B cell (primary cell): ENCODE measurements around the gene NTM. TPM values are rescaled to one million over a fixed set of nuclear protein-coding genes. Genes with fewer than 3 reads are reported as not detected.

Source experiments
- ATAC-seq: fragments of 200-7000 bp; cut with Tn5 transposase; one replicate; pipeline ENCODE4 v1.10.0; 2021; ENCODE audit warnings: low read depth, mild to moderate bottlenecking, moderate number of reproducible peaks, moderate library complexity
- CTCF ChIA-PET: fragments of 350-600 bp; sonication (Branson Sonifier 250); formaldehyde crosslinking; loops from one replicate; lab custom pipeline; 2021; ENCODE audit warnings: antibody characterized with exemption, inconsistent platforms; lab: Charles Lee
- POLR2A ChIA-PET: fragments of 350-600 bp; sonication (Branson Sonifier 250); formaldehyde crosslinking; loops from one replicate; lab custom pipeline; 2021; ENCODE audit warnings: antibody characterized with exemption; lab: Charles Lee
- DNase-seq: peaks from one replicate; pipeline ENCODE4 v3.0.0; 2013
- H2AFZ ChIP-seq: 2 replicates; pipeline ENCODE4 v1.6.1; 2012; ENCODE audit warnings: mild to moderate bottlenecking, low read depth, low read length; ENCODE audit not compliant: insufficient read depth, poor library complexity, severe bottlenecking
- H3K27ac ChIP-seq, 2 donors: 1 replicate in 1 of 2; 2 replicates in 1 of 2; pipeline ENCODE4 v1.5.1; 2012 to 2013; ENCODE audit warnings: low read length in 2 of 2, mild to moderate bottlenecking in 2 of 2, moderate library complexity in 1 of 2
- H3K27me3 ChIP-seq, 4 experiments: fragments of 200-600 bp in 1 of 4; sonication (generic) in 1 of 4; replicated peaks in 1 of 4; 1 replicate in 2 of 4; 2 replicates in 2 of 4; pipeline versions ENCODE4 v1.6.1 to v1.7.0; 2013 to 2016; ENCODE audit warnings: low read length in 3 of 4, mild to moderate bottlenecking in 2 of 4, mixed read lengths in 1 of 4, moderate library complexity in 1 of 4; ENCODE audit not compliant: insufficient read depth in 4 of 4, control insufficient read depth in 3 of 4; ENCODE audit errors: control extremely low read depth in 1 of 4
- H3K36me3 ChIP-seq, 2 experiments: replicated peaks in 1 of 2; 1 replicate in 1 of 2; 2 replicates in 1 of 2; pipeline versions ENCODE4 v1.6.1 to v1.7.1; 2013; ENCODE audit warnings: low read length in 1 of 2; ENCODE audit not compliant: insufficient read depth in 2 of 2, control insufficient read depth in 1 of 2; ENCODE audit errors: control extremely low read depth in 1 of 2, extremely low read depth in 1 of 2
- H3K4me1 ChIP-seq, 2 donors: fragments of 200-600 bp in 1 of 2; sonication (generic) in 1 of 2; 1 replicate in 1 of 2; 2 replicates in 1 of 2; pipeline versions ENCODE4 v1.5.1 to v1.6.1; 2013 to 2017; ENCODE audit warnings: low read length in 2 of 2; ENCODE audit not compliant: control insufficient read depth in 2 of 2, insufficient read depth in 2 of 2
- H3K4me2 ChIP-seq: replicated peaks from 2 replicates; pipeline ENCODE3; 2012; ENCODE audit warnings: mild to moderate bottlenecking, low read depth, low read length; ENCODE audit not compliant: poor library complexity, severe bottlenecking
- H3K4me3 ChIP-seq, 5 experiments: fragments of 200-600 bp in 1 of 5; sonication (generic) in 1 of 5; 1 replicate in 3 of 5; 2 replicates in 2 of 5; pipeline versions ENCODE4 v1.5.1 to v1.7.0; 2011 to 2016; ENCODE audit warnings: low read length in 4 of 5, mild to moderate bottlenecking in 4 of 5, low read depth in 2 of 5, control low read depth in 1 of 5, moderate library complexity in 1 of 5; ENCODE audit not compliant: insufficient read depth in 1 of 5; ENCODE audit errors: control extremely low read depth in 1 of 5, extremely low read depth in 1 of 5
- H3K79me2 ChIP-seq: fragments of 200-600 bp; sonication (generic); one replicate; pipeline ENCODE4 v1.6.0; 2016; ENCODE audit warnings: low read length; ENCODE audit not compliant: control insufficient read depth, insufficient read depth
- H3K9ac ChIP-seq: fragments of 200-600 bp; sonication (generic); 2 replicates; pipeline ENCODE4 v1.6.1; 2017; ENCODE audit warnings: mild to moderate bottlenecking, low read length, moderate library complexity
- H3K9me3 ChIP-seq, 3 donors: one replicate each; pipeline versions ENCODE4 v1.6.1 to v1.7.1; 2013; ENCODE audit warnings: low read length in 2 of 3; ENCODE audit not compliant: control insufficient read depth in 2 of 3, insufficient read depth in 1 of 3; ENCODE audit errors: control extremely low read depth in 1 of 3
- H4K20me1 ChIP-seq: 2 replicates; pipeline ENCODE4 v1.6.0; 2012; ENCODE audit warnings: mild to moderate bottlenecking, low read length; ENCODE audit not compliant: insufficient read depth, control insufficient read depth, poor library complexity, severe bottlenecking
- H3K27ac Mint-ChIP-seq: one replicate; pipeline ENCODE4 v1.8.0; 2021; ENCODE audit warnings: mixed read lengths
- H3K27me3 Mint-ChIP-seq: one replicate; pipeline ENCODE4 v1.8.0; 2021; ENCODE audit warnings: mixed read lengths
- H3K4me1 Mint-ChIP-seq: one replicate; pipeline ENCODE4 v1.8.0; 2021; ENCODE audit warnings: mixed read lengths
- H3K4me3 Mint-ChIP-seq: one replicate; pipeline ENCODE4 v1.8.0; 2021; ENCODE audit warnings: mixed read lengths
- H3K9me3 Mint-ChIP-seq: one replicate; pipeline ENCODE4 v1.8.0; 2022; ENCODE audit warnings: mixed read lengths; ENCODE audit not compliant: insufficient read depth
- EZH2 ChIP-seq: IDR thresholded peaks from 2 replicates; pipeline ENCODE4 v1.6.1; 2012; ENCODE audit warnings: borderline replicate concordance, low read depth, mild to moderate bottlenecking, moderate library complexity, low read length; ENCODE audit not compliant: insufficient read depth, poor library complexity, severe bottlenecking
- WGBS: methylation state at CpG from one replicate; pipeline ENCODE4 v1.1.5; 2013; ENCODE audit warnings: missing lambda C conversion rate; ENCODE audit not compliant: insufficient coverage; 5-methylcytosine and 5-hydroxymethylcytosine counted together
- intact Hi-C: fragments of 100-400 bp; cut with micrococcal nuclease; formaldehyde crosslinking; loops from one replicate; pipeline ENCODE4 v1.10.0; 2022
- polyA plus RNA-seq: library from polyadenylated mRNA; depleted of rRNA; stranded (reverse); fragments of >200 nt; gene quantifications from 2 replicates; pipeline ENCODE4 v1.2.3, GENCODE V29; 2012
- total RNA-seq, 2 donors: library from RNA; stranded (reverse); fragments of 120-200 nt in 1 of 2; gene quantifications; 1 replicate in 1 of 2; 2 replicates in 1 of 2; pipeline versions ENCODE4 v1.2.3 to v1.2.4, GENCODE V29; 2013 to 2022
- TF ChIP-seq, protein P1 (sequence below): fragments of 200-600 bp; IDR thresholded peaks from one replicate; pipeline ENCODE4 v1.8.0; 2022; ENCODE audit warnings: antibody characterized with exemption, mild to moderate bottlenecking

Gene NTM
- total and polyA plus RNA-seq, 2 donors (not counting 1 experiment from before 2014, with no cell fraction given): not detected

- Mint-ChIP-seq H3K27ac (no peak overlapping the region), H3K4me1 (no peaks in the 10 kb centered on the region), H3K4me3 (no peak overlapping the region), H3K27me3 (no peaks in the 10 kb centered on the region), H3K9me3 (no peaks in the 10 kb centered on the region)
- TF ChIP-seq, protein P1, sequence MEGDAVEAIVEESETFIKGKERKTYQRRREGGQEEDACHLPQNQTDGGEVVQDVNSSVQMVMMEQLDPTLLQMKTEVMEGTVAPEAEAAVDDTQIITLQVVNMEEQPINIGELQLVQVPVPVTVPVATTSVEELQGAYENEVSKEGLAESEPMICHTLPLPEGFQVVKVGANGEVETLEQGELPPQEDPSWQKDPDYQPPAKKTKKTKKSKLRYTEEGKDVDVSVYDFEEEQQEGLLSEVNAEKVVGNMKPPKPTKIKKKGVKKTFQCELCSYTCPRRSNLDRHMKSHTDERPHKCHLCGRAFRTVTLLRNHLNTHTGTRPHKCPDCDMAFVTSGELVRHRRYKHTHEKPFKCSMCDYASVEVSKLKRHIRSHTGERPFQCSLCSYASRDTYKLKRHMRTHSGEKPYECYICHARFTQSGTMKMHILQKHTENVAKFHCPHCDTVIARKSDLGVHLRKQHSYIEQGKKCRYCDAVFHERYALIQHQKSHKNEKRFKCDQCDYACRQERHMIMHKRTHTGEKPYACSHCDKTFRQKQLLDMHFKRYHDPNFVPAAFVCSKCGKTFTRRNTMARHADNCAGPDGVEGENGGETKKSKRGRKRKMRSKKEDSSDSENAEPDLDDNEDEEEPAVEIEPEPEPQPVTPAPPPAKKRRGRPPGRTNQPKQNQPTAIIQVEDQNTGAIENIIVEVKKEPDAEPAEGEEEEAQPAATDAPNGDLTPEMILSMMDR: no peak
- TF ChIP-seq EZH2: no peak
- H3K79me2 ChIP-seq: no peaks in the 10 kb centered on the region
- DNase-seq: no peak
- ChIA-PET POLR2A (no interaction called here), CTCF (no interaction called here)
- H3K9ac ChIP-seq: no peak overlapping the region
- H3K27ac ChIP-seq: no peak overlapping the region
- H3K27me3 ChIP-seq: no peaks in the 10 kb centered on the region
- 93% methylated on average over 2 of the region's 3 CpGs for WGBS
- H3K36me3 ChIP-seq: no peaks in the 10 kb centered on the region
- H3K4me1 ChIP-seq: no peaks in the 10 kb centered on the region
- peaks cover 0 to 3% (median 0%) of the 10 kb centered on the region in 3 donors for H3K9me3 ChIP-seq
- no peak overlapping the region for H3K4me2 ChIP-seq
- no peak for ATAC-seq
- no peak overlapping the region for H2AFZ ChIP-seq
- H3K4me3 ChIP-seq: no peak overlapping the region
- intact Hi-C loops: no loop called here
- H4K20me1 ChIP-seq: no peaks in the 10 kb centered on the region
These were observed 656.3 kb downstream of the NTM start for GRCh38 chr11:132026746-132027145.

DNA sequence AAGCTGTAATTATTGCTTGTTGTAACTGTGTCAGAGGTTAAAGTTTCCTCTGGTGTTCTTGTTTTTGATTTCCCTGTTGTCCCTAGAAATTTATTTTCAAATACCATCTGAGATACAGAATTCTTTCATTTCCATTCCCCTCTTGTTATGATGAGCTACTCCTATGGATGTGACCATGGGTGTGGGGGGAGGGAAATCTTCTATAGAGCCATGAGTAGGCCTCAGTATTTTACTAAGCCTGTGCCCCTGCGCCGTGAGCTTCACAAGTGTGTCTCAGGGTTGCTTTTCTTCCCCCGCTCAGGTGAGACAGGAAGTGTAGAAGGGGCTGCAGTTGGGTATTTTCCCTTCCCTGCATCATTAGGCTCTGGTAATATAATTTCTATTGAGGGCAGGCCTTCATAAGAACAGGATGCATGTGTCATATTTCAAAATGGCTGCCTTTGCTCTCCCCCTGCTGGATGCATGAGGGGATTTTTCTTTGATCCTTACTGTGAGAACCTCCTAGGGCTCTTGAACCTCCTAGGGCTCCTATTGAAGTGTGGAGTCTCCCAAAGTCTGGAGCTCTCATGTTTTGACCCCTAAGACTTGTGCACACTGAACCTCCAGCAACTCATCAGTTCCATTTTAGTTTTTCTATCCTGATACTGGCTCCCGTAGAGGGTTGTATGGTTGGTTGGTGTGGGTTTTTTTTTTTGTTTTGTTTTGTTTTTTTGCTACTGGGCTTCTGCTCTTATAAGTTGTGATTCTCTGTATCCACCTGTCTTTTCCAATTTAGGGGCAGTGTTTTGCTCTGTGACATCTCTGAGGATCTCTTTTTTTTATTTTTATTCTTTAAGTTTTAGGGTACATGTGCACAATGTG is 658.2 kb downstream of the NTM start:
- no peak overlapping the region for H3K4me3 ChIP-seq
- H3K4me1 ChIP-seq: no peaks in the 10 kb centered on the region
- H2AFZ ChIP-seq: no peak overlapping the region
- CTCF ChIA-PET: no interaction called here
- no peak for TF ChIP-seq EZH2
- no peaks in the 10 kb centered on the region for H3K79me2 ChIP-seq
- H3K9me3 ChIP-seq: no peaks in the 10 kb centered on the region
- POLR2A ChIA-PET: no interaction called here
- no peaks in the 10 kb centered on the region for H4K20me1 ChIP-seq
- H3K27me3 ChIP-seq: no peaks in the 10 kb centered on the region
- Mint-ChIP-seq H3K9me3 (peaks cover 3% of the 10 kb centered on the region), H3K27ac (no peak overlapping the region), H3K27me3 (no peaks in the 10 kb centered on the region), H3K4me1 (no peaks in the 10 kb centered on the region), H3K4me3 (no peak overlapping the region)
- no peak for ATAC-seq
- 100% methylated on average over 1 of the region's 4 CpGs for WGBS
- H3K36me3 ChIP-seq: no peaks in the 10 kb centered on the region
- H3K9ac ChIP-seq: no peak overlapping the region
- intact Hi-C loops: no loop called here
- DNase-seq: no peak
- no peak overlapping the region for H3K4me2 ChIP-seq
- no peak overlapping the region for H3K27ac ChIP-seq
